Neural cell (in vitro differentiated cells): ENCODE data around the gene TSPEAR.

ENCODE experiments used
- CTCF ChIP-seq: fragments of 450-650 bp; IDR thresholded peaks from 2 replicates; pipeline ENCODE4 v1.5.1; 2014; ENCODE audit warnings: antibody characterized with exemption, mild to moderate bottlenecking, moderate library complexity; ENCODE audit not compliant: poor library complexity, severe bottlenecking
- EP300 ChIP-seq: fragments of 450-650 bp; conservative IDR thresholded peaks from 2 replicates; pipeline ENCODE4 v1.6.1; 2014; ENCODE audit warnings: antibody characterized with exemption, mild to moderate bottlenecking, moderate library complexity; ENCODE audit not compliant: poor library complexity, severe bottlenecking
- EZH2 ChIP-seq: fragments of 200-600, 300-800 bp; shearing (Covaris generic), sonication (generic); IDR thresholded peaks from 2 replicates; pipeline ENCODE4 v1.6.1; 2014; ENCODE audit warnings: antibody characterized with exemption, low read length, borderline replicate concordance, mild to moderate bottlenecking; ENCODE audit not compliant: insufficient read depth, poor library complexity, severe bottlenecking
- MXI1 ChIP-seq: fragments of 450-650 bp; conservative IDR thresholded peaks from 2 replicates; pipeline ENCODE4 v1.6.1; 2014; ENCODE audit warnings: antibody characterized with exemption, mild to moderate bottlenecking; ENCODE audit not compliant: poor library complexity, severe bottlenecking
- POLR2AphosphoS5 ChIP-seq: IDR thresholded peaks from 2 replicates; pipeline ENCODE4 v1.6.1; 2012
- RAD21 ChIP-seq: fragments of 450-650 bp; conservative IDR thresholded peaks from 2 replicates; pipeline ENCODE4 v1.6.1; 2014; ENCODE audit warnings: antibody characterized with exemption, mild to moderate bottlenecking, moderate library complexity
- REST ChIP-seq: IDR thresholded peaks from 2 replicates; pipeline ENCODE4 v1.6.1; 2012; ENCODE audit warnings: borderline replicate concordance
- SMC3 ChIP-seq: fragments of 450-650 bp; conservative IDR thresholded peaks from 2 replicates; pipeline ENCODE4 v1.6.1; 2014; ENCODE audit warnings: antibody characterized with exemption, mild to moderate bottlenecking, moderate library complexity; ENCODE audit not compliant: poor library complexity
- TAF1 ChIP-seq: IDR thresholded peaks from 2 replicates; pipeline ENCODE4 v1.6.1; 2012; ENCODE audit warnings: low read depth

- TF ChIP-seq MXI1 (no peak), CTCF (no peak), RAD21 (no peak), EZH2 (no peak), EP300 (no peak), POLR2AphosphoS5 (no peak), SMC3 (no peak), TAF1 (no peak), REST (no peak)
These were observed 30.2 kb downstream of the TSPEAR start for GRCh38 chr21:44681152-44681551.
